ENCODE data around the gene SLC44A2. TPM values are rescaled to one million over a fixed set of nuclear protein-coding genes. Genes with fewer than 3 reads are reported as not detected.

SLC44A2 gene
- total RNA-seq, 1 experiment from 2014 or later: 130 TPM

DNA sequence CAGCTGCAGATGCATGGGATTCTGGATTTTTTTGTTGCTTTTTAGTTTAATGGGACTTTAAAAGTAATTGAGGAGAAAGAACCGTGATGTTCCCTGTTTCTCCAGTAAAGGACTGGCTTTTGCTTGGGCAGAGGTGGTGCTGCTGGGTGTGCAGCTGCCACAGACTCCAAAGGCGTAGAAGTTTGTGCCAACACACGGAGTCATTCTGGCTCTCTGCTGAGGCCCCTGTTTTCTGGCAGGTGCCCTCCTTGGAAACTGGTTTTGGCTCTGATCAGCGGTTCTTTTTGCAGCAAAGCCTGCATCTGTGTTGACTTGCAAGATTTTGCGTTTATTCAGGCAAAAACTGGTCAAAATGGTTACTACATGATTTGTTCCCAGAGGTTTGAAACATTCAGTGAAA is 59.9 kb downstream of the SLC44A2 start:
- TF ChIP-seq, protein P1, sequence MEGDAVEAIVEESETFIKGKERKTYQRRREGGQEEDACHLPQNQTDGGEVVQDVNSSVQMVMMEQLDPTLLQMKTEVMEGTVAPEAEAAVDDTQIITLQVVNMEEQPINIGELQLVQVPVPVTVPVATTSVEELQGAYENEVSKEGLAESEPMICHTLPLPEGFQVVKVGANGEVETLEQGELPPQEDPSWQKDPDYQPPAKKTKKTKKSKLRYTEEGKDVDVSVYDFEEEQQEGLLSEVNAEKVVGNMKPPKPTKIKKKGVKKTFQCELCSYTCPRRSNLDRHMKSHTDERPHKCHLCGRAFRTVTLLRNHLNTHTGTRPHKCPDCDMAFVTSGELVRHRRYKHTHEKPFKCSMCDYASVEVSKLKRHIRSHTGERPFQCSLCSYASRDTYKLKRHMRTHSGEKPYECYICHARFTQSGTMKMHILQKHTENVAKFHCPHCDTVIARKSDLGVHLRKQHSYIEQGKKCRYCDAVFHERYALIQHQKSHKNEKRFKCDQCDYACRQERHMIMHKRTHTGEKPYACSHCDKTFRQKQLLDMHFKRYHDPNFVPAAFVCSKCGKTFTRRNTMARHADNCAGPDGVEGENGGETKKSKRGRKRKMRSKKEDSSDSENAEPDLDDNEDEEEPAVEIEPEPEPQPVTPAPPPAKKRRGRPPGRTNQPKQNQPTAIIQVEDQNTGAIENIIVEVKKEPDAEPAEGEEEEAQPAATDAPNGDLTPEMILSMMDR (IDR thresholded peaks at IDR 0.05; ENCODE audit: unreplicated experiment): no peak
- intact Hi-C loops (cut with micrococcal nuclease; ENCODE audit: unreplicated experiment): no loop called here
- BruUV-seq (replicated peaks): TSS peak; percentile 35
- no peaks in the 10 kb centered on the region for H3K4me1 Mint-ChIP-seq (ENCODE audit: low read depth, unreplicated experiment)
- H3K36me3 Mint-ChIP-seq (ENCODE audit: insufficient read depth, unreplicated experiment): peaks cover 70% of the 10 kb centered on the region
- no peak overlapping the region for H3K4me3 Mint-ChIP-seq (ENCODE audit: low read depth, unreplicated experiment)
- H3K27me3 Mint-ChIP-seq (ENCODE audit: unreplicated experiment): no peaks in the 10 kb centered on the region
- no peak for DNase-seq
- CTCF ChIA-PET: no interaction called here
- H3K9me3 Mint-ChIP-seq (ENCODE audit: low read depth, unreplicated experiment): no peaks in the 10 kb centered on the region
- no peak overlapping the region for H3K27ac Mint-ChIP-seq (ENCODE audit: unreplicated experiment)

- H3K27ac Mint-ChIP-seq (ENCODE audit: unreplicated experiment): no peak overlapping the region
- H3K36me3 Mint-ChIP-seq (ENCODE audit: insufficient read depth, unreplicated experiment): peaks cover 68% of the 10 kb centered on the region
- no peaks in the 10 kb centered on the region for H3K9me3 Mint-ChIP-seq (ENCODE audit: low read depth, unreplicated experiment)
- no peaks in the 10 kb centered on the region for H3K4me1 Mint-ChIP-seq (ENCODE audit: low read depth, unreplicated experiment)
- no peaks in the 10 kb centered on the region for H3K27me3 Mint-ChIP-seq (ENCODE audit: unreplicated experiment)
- H3K4me3 Mint-ChIP-seq (ENCODE audit: low read depth, unreplicated experiment): no peak overlapping the region
- no TSS peak for BruUV-seq (replicated peaks)
- TF ChIP-seq, protein P1 (IDR thresholded peaks at IDR 0.05; ENCODE audit: unreplicated experiment): no peak
- intact Hi-C loops (cut with micrococcal nuclease; ENCODE audit: unreplicated experiment): no loop called here
- DNase-seq: no peak
- CTCF ChIA-PET: no interaction called here
Observed at GRCh38 chr19:10686193-10686592, 60.8 kb downstream of the SLC44A2 start.

- Mint-ChIP-seq H3K27ac (ENCODE audit: unreplicated experiment) (no peak overlapping the region), H3K27me3 (ENCODE audit: unreplicated experiment) (no peaks in the 10 kb centered on the region), H3K4me3 (ENCODE audit: low read depth, unreplicated experiment) (no peak overlapping the region), H3K9me3 (ENCODE audit: low read depth, unreplicated experiment) (no peaks in the 10 kb centered on the region), H3K36me3 (ENCODE audit: insufficient read depth, unreplicated experiment) (peaks cover 68% of the 10 kb centered on the region), H3K4me1 (ENCODE audit: low read depth, unreplicated experiment) (no peaks in the 10 kb centered on the region)
- DNase-seq: no peak
- no TSS peak for BruUV-seq (replicated peaks)
- TF ChIP-seq, protein P1 (IDR thresholded peaks at IDR 0.05; ENCODE audit: unreplicated experiment): no peak
- CTCF ChIA-PET: no interaction called here
- intact Hi-C loops (cut with micrococcal nuclease; ENCODE audit: unreplicated experiment): no loop called here
Observed at GRCh38 chr19:10686661-10687517, 61.5 kb downstream of the SLC44A2 start.

DNA sequence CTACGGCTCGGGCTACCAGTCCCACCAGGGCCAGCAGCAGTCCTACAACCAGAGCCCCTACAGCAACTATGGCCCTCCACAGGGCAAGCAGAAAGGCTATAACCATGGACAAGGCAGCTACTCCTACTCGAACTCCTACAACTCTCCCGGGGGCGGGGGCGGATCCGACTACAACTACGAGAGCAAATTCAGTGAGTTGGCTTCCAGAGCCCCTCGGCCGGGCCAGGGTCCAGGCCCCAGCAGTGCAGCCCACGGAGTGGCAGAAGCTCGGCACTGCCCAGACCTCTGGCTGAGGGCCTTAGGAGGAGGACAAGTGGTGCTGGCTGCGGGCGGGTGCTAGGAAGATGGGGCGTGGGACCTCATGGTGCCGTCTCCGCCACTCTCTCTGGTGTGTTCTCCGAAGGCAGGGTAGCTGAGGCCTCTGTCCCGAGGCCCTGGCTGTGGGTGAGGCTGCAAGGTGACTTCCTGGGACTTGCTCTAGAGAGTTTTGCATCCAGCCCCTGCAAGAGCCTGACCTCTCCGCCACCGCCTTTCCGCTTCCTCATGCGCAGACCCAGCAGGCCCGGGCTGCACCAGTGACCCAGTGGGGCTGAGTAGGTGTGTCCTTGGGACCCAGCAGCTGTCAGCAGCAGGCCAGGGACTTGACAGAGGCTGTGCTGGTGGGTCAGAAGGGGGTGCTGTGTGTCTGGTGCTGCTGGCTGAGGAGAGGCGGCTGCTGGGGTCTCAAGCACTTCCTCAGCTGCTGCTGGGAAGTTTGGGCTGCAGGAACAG is 62.4 kb downstream of the SLC44A2 start:
- Mint-ChIP-seq H3K4me3 (ENCODE audit: low read depth, unreplicated experiment) (no peak overlapping the region), H3K27me3 (ENCODE audit: unreplicated experiment) (no peaks in the 10 kb centered on the region), H3K4me1 (ENCODE audit: low read depth, unreplicated experiment) (no peaks in the 10 kb centered on the region), H3K9me3 (ENCODE audit: low read depth, unreplicated experiment) (no peaks in the 10 kb centered on the region), H3K27ac (ENCODE audit: unreplicated experiment) (no peak overlapping the region), H3K36me3 (ENCODE audit: insufficient read depth, unreplicated experiment) (peaks cover 73% of the 10 kb centered on the region)
- CTCF ChIA-PET: no interaction called here
- DNase-seq: no peak
- no TSS peak for BruUV-seq (replicated peaks)
- intact Hi-C loops (cut with micrococcal nuclease; ENCODE audit: unreplicated experiment): no loop called here
- TF ChIP-seq, protein P1 (IDR thresholded peaks at IDR 0.05; ENCODE audit: unreplicated experiment): no peak
